Gastroesophageal sphincter (tissue), 3 donors: ENCODE results near the gene RAET1G.

ENCODE experiments used
- CTCF ChIP-seq, 4 experiments: fragments of 200-600 bp in 2 of 4; fragments of 450-650 bp in 2 of 4; sonication (generic) in 1 of 4; IDR thresholded peaks; one replicate each; pipeline ENCODE4 v1.5.1; 2017 to 2019; ENCODE audit warnings: antibody characterized with exemption in 4 of 4, mild to moderate bottlenecking in 2 of 4, moderate library complexity in 2 of 4
- EP300 ChIP-seq: sonication (generic); formaldehyde crosslinking; IDR thresholded peaks from one replicate; pipeline ENCODE4 v1.6.1; 2017; ENCODE audit warnings: antibody characterized with exemption, mild to moderate bottlenecking
- POLR2A ChIP-seq, 2 donors: fragments of 450-650 bp; IDR thresholded peaks; one replicate each; pipeline ENCODE4 v1.6.1; 2017; ENCODE audit warnings: antibody characterized with exemption in 2 of 2, mild to moderate bottlenecking in 2 of 2, moderate library complexity in 1 of 2
- POLR2AphosphoS5 ChIP-seq: sonication (generic); formaldehyde crosslinking; IDR thresholded peaks from one replicate; pipeline ENCODE4 v1.6.1; 2017; ENCODE audit warnings: antibody characterized with exemption

- TF ChIP-seq CTCF (IDR thresholded peaks at IDR 0.05) (no peak), POLR2A (IDR thresholded peaks at IDR 0.05) (no peak), POLR2AphosphoS5 (no peak), EP300 (no peak)
These were observed 26.4 kb downstream of the RAET1G start for GRCh38 chr6:149896491-149896890.
